ENCODE measurements around the gene C17orf67.
A peak's percentile ranks its signal among the peaks of the same experiment; 100 is the strongest.

Gene C17orf67, protein sequence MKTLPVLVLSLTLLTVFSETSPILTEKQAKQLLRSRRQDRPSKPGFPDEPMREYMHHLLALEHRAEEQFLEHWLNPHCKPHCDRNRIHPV

DNA sequence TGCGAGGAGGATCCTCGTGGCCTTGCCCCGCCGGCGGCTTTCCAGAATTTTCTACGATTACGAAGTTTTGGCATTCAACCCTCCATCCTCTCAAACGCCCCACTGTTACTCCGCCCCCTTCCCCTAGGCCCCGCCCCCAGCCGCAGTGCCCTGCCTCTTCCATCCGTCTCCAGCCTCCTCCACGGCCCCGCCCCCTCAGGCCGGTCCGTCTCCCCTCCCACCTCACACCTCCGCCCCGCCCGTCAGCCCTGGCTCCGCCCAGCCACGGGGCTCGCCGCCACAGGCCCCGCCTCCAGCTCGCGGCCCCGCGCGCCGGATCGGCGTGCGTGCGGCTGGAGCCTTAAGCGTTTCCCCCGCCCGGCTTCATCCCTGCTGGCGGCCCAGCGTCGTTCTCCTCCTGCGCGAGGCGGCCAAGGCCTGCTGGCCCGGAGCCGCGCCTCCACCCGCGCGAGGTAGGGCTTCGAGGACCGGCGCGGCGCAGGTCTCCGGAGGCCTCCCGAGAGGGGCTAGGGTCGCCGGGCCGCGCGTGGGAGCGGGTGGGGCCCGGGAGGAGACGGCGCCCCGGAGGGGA is at the start of gene C17orf67, which contains the start of gene DGKE:
TSS of gene C17orf67 (minus strand) at position 112 of the 571 bp plus-strand sequence. CDS start 18,110 bp downstream, outside the sequence.
TSS of gene DGKE (plus strand) at position 343 of the 571 bp plus-strand sequence. CDS start 645 bp downstream, outside the sequence.
- peak; percentile 94 to 96 for DNase-seq

DNA sequence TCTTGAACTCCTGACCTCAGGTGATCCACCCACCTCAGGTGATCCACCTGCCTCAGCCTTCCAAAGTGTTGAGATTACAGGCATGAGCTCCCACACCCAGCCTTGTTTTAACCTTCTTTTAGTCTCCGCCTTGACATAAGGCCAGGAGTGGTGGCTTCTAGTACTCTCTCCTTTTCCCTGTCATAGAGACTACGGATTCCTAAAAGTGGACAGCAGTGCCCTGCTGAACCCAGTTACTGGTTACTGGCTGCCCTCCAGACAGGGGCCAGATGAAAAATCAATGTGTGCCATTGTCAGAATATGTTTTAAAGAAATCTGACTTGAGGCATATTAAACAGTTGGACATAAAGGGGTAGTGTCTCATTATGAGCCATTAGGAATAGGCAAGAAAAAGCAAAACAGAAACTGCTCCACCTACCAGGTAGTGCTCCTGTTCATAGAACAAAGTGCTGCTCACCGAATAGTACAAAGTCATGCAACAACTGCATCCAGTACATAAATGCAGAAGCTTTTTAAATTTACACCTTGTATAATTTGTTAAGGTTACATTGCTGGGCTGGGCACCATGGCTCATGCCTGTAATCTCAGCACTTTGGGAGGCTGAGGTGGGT is 48.1 kb upstream of the C17orf67 start:
- DNase-seq: no peak

DNA sequence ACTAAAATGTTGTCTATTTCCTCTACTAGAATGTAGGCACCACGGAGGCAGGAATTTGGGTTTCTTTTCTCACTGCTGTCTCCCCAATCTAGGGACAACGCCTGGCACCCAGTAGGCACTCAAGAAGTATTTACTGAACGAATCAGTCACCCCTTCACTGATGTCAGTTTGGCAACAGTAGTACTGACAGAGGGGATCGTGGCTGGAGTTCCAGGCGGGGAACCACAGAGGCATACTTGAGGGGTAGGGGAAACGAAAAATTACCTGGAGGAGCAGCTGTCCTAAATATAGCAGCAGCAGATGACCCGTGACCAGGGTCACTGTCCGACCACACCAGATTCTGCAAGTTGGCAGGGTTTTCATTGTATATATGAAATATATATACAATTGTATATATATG is 46.9 kb upstream of the C17orf67 start:
- DNase-seq: no peak

DNA sequence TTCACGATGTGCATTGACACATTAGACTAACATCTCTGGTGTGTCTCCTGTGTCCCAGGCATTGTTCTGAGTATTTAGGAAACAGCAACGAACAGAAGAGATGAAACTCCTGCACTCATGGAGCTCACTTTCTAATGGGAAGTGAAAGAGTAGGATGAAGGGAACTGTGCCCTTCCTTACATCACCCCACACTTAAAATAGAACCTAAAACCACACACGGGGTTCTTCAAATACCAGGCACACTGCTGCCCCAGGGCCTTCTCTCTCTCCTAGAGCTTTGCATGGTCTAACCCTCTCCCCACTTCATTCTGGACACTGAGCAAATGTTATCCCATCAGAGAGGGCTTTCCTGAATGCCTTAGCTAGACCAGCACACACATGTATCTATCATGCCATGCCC is 46.4 kb upstream of the C17orf67 start:
- no peak for DNase-seq

DNA sequence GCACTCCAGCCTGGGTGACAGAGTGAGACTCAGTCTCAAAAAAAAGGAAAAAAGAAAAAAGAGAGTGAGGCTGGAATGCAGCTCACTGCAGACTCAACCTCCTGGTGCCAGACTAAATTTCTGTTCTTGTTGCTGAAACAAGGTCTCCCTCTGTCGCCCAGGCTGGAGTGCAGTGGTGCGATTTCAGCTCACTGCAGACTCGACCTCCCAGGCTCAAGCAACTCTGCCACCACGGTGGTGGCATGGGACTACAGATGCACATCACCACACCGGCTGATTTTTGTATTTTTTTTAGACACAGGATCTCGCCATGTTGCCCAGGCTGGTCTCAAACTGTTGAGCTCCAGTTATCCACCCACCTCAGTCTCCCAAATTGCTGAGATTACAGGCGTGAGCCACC is 45.6 kb upstream of the C17orf67 start:
- DNase-seq: no peak

DNA sequence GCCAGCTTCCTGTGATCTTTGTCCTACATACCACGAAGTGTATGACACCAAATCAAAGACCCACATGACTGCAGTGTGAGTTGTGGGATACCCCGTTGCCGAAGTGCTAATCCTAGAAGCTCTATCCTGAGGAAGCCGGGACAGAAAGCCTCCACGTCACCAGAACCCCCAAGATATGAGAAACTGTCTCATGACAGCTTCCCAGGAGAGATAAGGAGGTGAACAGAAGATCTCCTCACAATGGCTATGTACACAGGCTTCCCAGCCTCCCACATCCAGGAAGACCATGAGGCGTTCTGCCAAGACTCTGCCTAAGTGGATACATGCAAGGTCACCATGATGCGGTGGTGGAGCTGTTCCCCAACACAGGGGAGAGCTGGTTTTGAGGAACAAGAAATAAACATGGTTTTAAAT is 43.1 kb upstream of the C17orf67 start:
- no peak for DNase-seq

DNA sequence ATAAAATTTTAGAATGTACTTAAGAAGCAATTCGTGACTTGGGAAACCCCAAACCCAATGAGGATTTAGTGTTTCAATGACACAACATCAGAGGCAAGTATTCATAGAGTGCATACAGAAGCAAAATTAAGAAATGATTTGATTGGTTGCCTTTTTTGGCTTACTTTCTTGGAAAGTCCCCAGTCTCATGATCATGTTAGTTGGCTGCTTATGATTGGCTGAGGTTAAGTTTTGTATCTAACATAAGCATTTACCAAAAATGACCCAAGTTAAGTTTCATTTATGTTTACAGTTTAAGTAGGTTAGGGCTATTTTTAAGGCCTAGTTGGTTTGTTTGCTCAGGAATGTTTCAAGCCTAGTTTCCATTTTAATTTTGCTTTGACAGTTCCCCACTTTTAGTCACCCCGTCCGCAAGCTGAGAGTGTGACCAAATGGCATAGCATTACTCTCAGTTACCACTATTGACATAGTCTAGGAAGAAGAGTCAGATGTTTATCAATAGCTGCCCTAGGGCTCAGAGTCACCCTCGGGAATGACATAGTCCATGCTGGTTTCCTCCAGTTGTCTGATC is 36.4 kb upstream of the C17orf67 start:
- DNase-seq: no peak

DNA sequence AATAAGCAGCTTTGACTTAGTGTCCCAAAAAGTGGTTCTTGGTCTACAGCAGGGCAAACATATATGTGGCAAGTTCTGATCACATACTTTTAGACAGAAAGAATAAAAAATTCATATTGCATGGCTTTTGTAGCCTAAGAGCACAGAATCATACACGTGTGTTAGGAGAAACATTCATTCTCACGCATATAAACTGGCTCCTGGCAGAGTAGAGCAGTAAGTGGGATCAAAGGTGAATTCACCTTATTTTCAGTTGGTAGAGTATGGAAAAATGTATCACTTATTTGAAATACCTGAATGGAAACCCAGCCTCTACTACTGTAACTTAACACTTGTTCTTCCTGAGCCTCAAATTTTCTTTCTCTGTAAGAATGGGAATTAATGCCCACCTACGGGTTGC is 35.0 kb upstream of the C17orf67 start:
- DNase-seq: no peak

DNA sequence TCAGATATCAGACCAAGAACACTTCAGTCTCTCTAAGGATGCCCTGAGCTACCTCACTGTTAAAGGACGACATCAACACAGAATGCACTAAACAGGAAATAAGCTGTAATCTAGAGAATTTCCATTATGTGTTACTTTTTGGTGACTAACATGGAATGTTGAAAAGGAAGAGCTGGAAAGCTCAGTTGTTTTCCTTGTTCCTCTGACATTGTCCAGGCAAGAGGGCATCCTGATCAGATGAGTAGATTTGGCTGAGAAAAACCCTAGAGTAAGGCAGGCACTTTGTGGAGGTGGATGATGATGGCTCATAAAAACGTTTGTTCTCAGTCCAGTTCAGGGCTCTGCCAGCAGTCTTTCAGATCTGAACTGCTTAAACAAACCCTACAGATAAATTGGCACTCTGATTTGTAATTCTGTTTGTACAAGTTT is 34.2 kb upstream of the C17orf67 start:
- DNase-seq: no peak

DNA sequence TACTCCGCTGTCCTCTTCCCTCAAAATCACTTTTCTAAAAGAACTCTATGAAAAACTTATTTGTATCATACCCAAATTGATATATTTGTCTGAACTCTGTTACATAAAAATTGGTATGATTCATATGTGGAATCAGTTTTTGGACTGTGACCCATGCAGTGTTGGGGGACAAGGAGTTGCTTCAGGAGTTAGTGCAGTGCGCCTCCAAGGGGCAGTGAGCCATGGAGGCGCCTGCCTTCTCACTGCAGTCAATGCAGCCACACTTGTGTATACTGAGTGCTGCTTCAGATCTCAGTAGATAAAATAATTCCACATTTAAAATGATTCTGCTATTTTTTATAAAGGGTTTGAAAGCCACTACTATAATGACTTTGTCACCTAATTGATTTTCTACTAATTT is 32.8 kb upstream of the C17orf67 start:
- DNase-seq: no peak

DNA sequence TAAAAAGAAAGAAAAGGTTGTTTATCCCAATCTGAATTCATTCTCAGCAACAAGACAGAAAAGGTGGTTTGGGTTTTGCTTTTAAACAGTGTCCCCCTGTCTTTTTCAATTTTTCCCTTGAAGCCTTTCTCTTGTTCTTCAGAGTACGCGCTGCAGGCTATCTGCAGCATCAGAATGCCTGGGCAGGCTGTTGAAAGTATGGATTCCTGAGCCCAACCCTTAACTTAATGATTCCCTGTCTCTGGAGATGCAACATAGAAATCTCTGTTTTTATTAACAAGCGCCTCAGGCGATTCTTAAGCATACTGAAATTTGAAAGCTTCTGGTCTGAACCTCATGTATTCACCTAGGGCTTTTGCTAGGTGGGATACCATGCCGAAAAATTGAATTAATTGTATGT is 32.4 kb upstream of the C17orf67 start:
- DNase-seq: no peak

DNA sequence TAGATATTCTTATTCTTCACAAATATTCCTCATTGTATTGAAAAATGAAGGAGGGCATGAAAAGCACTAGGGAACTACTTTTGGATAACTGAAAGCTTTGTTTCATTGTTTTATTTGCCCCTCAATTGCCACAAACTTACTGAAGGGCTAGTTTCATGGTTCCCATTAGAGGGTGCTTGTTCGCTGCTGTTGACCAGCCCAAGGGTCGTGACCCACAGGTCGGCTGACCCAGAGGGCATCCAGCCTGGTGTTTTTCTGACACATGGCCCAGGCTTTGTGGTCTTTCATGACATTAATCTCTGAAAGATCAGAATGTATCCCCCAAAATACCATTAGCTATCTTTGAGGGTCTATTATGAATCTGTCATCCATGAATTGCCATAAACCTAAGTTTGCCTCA is 30.3 kb upstream of the C17orf67 start:
- DNase-seq: no peak

DNA sequence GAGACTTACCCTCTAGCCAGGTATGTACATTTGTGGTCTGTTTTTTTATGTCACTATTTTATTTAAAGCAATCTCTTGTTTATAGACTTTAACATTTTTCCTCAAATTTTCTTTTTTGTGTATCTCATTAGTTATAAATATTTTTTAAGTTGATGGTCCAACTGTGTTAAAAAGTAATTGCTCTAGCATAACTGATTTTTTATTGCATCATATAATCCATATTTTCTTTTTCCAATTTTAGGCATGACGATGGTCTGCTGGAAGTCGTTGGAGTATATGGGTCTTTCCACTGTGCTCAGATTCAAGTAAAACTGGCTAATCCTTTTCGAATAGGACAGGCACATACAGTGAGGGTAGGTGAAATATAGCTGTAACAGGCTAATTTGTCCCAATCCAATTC is 28.2 kb upstream of the C17orf67 start:
- no peak for DNase-seq

DNA sequence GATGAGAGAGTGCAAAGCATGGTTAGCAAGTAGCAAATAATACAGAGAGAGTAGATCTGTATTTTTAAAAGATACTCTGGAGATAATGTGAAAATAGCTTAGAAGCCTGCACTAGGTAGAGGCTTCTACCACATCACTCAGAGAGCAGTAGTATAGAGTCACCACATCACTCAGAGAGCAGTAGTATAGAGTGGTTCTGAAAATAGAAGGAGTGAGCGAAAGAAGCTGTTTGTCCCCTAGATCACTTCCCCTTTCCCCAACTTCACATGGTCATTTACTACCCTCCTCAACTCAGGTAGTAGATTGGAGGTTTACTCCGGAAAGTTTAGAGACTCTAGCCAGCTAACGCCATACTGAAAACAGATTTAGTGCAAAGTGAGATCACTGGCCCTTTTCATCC is 17.3 kb upstream of the C17orf67 start:
- no peak for DNase-seq

DNA sequence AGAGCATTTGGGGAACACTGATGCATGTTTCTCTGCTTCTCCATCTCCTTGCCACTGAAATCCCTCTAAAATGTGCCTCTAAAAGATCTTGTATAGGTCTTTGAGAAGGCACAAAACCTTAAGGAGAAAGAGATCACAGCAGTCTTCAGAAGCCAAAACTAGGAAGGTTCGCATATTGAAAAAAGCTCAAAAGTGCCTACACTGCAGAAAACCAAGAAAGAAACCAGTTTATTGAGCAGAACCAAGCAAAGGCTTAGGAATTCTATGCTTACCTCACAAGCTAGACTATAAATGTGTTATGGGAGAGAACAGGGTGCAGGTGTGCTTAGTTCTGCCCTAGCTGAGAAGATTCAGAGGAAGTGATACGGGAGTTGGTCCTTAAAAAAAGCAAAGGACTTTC is 16.9 kb upstream of the C17orf67 start:
- DNase-seq: no peak

DNA sequence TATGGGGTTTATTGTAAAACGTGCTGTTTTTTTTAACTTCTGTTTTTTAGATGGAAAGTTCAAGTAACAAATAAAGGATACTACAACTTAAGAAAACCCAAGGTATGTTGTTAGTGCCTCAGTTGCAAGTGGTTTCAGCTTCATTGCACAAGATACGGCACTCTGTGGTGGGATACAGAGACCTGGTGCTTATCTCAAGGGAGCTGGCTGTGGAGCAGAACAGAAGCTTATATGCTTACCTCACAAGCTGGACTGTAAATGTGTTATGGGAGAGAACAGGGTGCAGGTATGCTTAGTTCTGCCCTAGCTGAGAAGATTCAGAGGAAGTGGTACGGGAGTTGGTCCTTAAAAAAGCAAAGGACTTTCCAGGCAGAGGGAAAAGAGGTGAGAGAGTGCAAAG is 15.4 kb upstream of the C17orf67 start:
- DNase-seq: no peak

DNA sequence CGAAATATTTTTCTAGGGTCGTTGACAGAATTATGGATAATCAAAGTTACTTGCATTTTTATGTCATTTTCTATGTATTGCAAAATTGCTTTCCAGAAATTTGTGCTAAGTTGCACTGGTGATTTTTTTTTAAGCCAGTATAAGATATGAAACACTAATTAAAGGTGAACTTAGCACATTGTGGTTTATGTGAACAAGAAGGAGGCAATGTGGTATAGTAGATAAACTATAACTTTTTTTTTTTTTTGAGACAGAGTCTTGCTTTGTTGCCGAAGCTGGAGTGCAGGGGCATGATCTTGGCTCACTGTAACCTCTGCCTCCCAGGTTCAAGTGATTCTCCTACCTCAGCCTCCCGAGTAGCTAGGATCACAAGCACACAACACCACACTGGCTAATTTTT is 13.4 kb upstream of the C17orf67 start:
- no peak for DNase-seq

DNA sequence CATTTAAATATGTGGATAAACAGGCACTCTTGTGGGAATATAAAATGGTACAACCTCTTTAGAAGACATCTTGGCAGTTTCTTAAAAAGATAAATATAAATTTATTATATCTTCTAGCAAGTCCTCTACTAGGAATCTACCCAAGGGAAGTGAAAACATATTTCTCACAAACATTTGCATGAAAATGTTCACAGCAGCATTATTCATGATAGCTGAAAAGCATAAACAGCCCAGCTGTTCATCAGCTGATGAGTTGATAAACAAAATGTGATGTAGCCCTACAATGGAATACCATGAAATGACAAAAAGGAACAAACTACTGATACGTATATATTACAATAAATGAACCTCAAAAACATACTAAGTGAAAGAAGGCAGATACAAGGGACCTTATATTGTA is 12.2 kb upstream of the C17orf67 start:
- DNase-seq: no peak

DNA sequence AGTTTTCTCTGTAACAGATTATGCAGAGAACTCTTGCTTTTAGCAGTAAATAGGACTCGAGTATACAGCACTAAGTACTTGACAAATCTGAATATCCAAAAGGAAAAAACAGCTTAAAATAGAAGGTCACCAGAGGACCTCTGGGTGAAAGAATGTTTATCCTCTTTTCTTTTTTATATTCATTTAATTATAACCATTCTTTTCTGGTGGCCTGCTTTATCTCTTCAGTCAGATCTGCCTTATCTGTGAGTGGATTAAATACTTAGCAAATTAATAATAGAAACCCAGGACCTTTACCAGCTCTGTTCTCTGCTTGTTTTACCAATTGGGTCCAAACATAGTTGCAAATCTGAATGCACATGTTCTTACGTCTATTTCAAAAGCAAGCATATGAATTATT is 8.9 kb upstream of the C17orf67 start:
- no peak for DNase-seq

DNA sequence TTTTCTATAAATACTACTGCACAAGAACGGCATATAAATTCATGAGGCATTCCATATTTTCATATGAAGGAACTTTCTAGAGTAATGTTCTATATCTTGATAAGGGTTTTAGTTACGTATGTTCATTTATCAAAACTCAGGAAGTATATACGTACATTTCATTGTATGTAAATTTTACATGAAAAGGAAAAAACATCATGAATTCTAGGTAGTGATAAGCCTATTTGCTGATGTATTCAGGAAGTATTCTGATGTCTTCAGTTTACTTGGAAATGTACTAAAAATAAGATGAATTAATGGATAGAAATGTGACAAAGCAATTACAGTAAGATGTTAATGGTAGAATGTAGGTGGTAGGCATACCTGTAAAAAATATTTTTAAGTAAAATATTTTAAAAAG is 5.0 kb upstream of the C17orf67 start:
- DNase-seq: no peak

DNA sequence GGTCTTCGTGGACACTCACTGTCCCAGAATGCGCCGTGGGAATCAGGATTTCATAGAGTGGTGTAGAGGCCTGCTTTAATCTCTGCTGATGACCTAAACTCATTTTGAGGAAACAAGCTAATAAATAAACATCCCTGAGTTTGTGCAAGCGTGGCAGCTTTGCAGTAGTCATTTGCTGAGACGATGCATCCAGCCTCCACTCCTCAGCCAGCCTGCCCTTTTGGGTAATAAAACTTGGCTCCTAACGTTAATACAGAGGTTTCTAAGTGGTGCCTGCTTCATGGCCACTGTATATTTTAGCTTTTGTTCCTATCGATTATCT is 1.5 kb upstream of the C17orf67 start:
- no peak for DNase-seq

DNA sequence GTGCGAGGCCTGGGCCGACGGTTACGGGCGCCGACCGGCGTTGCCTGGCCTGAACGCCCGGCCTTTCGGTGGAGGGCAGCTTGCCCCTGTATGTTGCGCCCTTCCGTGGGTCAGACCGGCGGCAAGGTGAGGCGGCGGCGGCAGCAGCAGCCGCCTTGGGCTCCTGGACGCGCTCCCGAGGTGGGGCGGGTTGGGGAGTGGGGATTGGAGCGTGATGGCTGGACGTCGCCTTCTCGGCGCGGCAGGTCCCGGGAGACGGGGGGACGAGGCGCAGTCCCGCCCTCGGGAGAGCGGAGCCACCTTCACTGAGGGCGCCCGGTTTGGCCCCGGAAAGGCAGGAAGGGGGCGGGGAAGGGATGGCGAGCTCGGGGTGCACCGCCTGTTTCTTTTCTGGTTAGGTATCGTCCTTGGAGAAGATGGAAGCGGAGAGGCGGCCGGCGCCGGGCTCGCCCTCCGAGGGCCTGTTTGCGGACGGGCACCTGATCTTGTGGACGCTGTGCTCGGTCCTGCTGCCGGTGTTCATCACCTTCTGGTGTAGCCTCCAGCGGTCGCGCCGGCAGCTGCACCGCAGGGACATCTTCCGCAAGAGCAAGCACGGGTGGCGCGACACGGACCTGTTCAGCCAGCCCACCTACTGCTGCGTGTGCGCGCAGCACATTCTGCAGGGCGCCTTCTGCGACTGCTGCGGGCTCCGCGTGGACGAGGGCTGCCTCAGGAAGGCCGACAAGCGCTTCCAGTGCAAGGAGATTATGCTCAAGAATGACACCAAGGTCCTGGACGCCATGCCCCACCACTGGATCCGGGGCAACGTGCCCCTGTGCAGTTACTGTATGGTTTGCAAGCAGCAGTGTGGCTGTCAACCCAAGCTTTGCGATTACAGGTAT is 902 bp upstream of the C17orf67 start:
- DNase-seq: peak in 1 of 2 donors; percentile 36

DNA sequence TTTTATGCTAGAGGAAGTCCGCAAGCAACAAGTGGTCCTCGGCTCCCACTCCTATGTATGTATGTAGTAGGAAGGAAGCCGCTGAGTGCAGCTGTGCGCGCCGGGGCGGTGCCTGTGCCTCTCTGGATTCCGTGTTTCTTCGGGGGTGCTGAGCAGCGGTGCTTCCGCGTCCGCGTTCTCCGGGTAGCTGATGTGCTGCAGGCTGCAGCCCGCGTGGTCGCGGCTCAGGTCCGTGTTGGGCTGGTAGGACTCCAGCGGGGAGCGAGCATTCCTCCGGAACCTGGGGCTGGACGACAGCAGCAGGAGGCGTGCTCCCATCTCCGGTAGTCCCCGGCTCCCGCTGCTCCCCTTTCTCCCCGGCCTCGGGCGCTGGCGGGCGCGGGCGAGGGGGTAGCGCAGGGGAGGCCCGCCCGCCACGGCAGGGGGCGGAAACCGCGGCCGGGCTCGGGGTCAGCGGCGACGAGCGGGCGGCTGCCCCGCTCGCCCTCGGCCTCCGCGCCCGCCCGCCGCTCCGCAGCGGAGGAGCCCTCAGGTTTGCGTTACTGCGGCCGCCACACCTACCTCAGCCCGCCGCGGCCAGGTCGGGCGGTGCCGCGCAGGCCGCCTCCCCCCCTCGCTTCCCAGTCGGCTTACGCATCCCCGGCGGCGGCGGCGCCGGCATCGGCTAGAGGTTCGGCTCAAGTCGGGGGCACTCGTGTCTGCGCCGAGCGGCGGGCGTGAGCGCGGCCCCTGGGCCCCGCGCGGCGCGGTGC is 487 bp downstream of the C17orf67 start:
- peak in 1 of 2 donors; percentile 20 for DNase-seq
